22Rv1 (cell line): Measurements from ENCODE around the gene THPO.

Experiments
- H3K27ac ChIP-seq: fragments of 450-650 bp; 2 replicates; pipeline ENCODE4 v1.5.1; 2017
- CTCF ChIP-seq: fragments of 450-650 bp; IDR thresholded peaks from 2 replicates; pipeline ENCODE4 v1.5.1; 2017; ENCODE audit warnings: mild to moderate bottlenecking
- ZFX ChIP-seq: fragments of 450-650 bp; IDR thresholded peaks from 2 replicates; pipeline ENCODE4 v1.6.1; 2017; ENCODE audit warnings: antibody characterized with exemption, borderline replicate concordance

The THPO gene

GRCh38 chr3:184339001-184339400 lies 39.0 kb downstream of the THPO start:
- TF ChIP-seq CTCF (no peak), ZFX (no peak)
- H3K27ac ChIP-seq, result no peak overlapping the region

GRCh38 chr3:184338511-184338945 lies 39.5 kb downstream of the THPO start:
- H3K27ac ChIP-seq, result no peak overlapping the region

GRCh38 chr3:184337981-184338380 lies 40.0 kb downstream of the THPO start:
- no peak for TF ChIP-seq CTCF
- no peak for TF ChIP-seq ZFX
- no peak overlapping the region for H3K27ac ChIP-seq

More at GRCh38 chr3:184338511-184338945, 39.5 kb downstream of the THPO start:
- no peak for TF ChIP-seq CTCF
- TF ChIP-seq ZFX, result no peak

- no peak for TF ChIP-seq CTCF
- TF ChIP-seq ZFX, result no peak
- H3K27ac ChIP-seq, result peak within 1 kb of the TSS; percentile 90
These were observed 40.6 kb downstream of the THPO start, which contains the start of gene FAM131A for GRCh38 chr3:184337399-184337714. Gene FAM131A, plus strand, starts transcription at chr3:184337600. Its CDS starts 31 bp downstream, at chr3:184337631.

GRCh38 chr3:184336547-184337398 lies 41.2 kb downstream of the THPO start:
- peak overlapping the region; percentile 90 for H3K27ac ChIP-seq
- no peak for TF ChIP-seq CTCF
- TF ChIP-seq ZFX, result no peak

GRCh38 chr3:184335661-184336546 lies 42.1 kb downstream of the THPO start:
- peak overlapping the region; percentile 90 for H3K27ac ChIP-seq
- TF ChIP-seq ZFX (no peak), CTCF (peak; percentile 11; the same call in 1 of the 2 replicates)

GRCh38 chr3:184335291-184335660 lies 42.7 kb downstream of the THPO start:
- H3K27ac ChIP-seq, result peak overlapping the region; percentile 90
- TF ChIP-seq CTCF (no peak), ZFX (no peak)
